GM19463 (cell line): Measurements from ENCODE around the gene PLEKHG4B.

Experiments used
- ATAC-seq: cut with Tn5 transposase; IDR thresholded peaks from one replicate; pipeline ENCODE4 v1.9.1; 2021; ENCODE audit warnings: mild to moderate bottlenecking, moderate library complexity; ENCODE audit not compliant: unreplicated experiment

The PLEKHG4B gene

GRCh38 chr5:74503-75109 is 17.4 kb upstream of the PLEKHG4B start:
- ATAC-seq: no peak

GRCh38 chr5:75331-76320 is 16.3 kb upstream of the PLEKHG4B start:
- ATAC-seq: no peak

GRCh38 chr5:76358-77169 is 15.4 kb upstream of the PLEKHG4B start:
- ATAC-seq: no peak

GRCh38 chr5:77170-77501 is 14.8 kb upstream of the PLEKHG4B start:
- ATAC-seq: no peak

GRCh38 chr5:77546-77945 is 14.4 kb upstream of the PLEKHG4B start:
- ATAC-seq: no peak

GRCh38 chr5:77957-78804 is 13.8 kb upstream of the PLEKHG4B start:
- ATAC-seq: no peak

GRCh38 chr5:78805-79149 is 13.2 kb upstream of the PLEKHG4B start:
- ATAC-seq: no peak

- no peak for ATAC-seq
Measured at GRCh38 chr5:79263-79662, 12.7 kb upstream of the PLEKHG4B start.

- ATAC-seq: no peak
Measured at GRCh38 chr5:79821-80220, 12.1 kb upstream of the PLEKHG4B start.

- ATAC-seq: no peak
Measured at GRCh38 chr5:81391-82021, 10.5 kb upstream of the PLEKHG4B start.

- no peak for ATAC-seq
Measured at GRCh38 chr5:82097-82496, 9.9 kb upstream of the PLEKHG4B start.

GRCh38 chr5:82570-82969 is 9.4 kb upstream of the PLEKHG4B start:
- no peak for ATAC-seq

GRCh38 chr5:83029-83428 is 8.9 kb upstream of the PLEKHG4B start:
- no peak for ATAC-seq

GRCh38 chr5:85334-85995 is 6.5 kb upstream of the PLEKHG4B start:
- no peak for ATAC-seq

GRCh38 chr5:89337-90286 is 2.4 kb upstream of the PLEKHG4B start:
- ATAC-seq: no peak

- no peak for ATAC-seq
Measured at GRCh38 chr5:90590-91547, 1.1 kb upstream of the PLEKHG4B start.

GRCh38 chr5:92401-93220 is 643 bp downstream of the PLEKHG4B start:
- ATAC-seq: no peak
